ENCODE data around the gene ARID2. TPM values are rescaled to one million over a fixed set of nuclear protein-coding genes. Genes with fewer than 3 reads are reported as not detected.

ARID2 gene
- total and polyA plus RNA-seq, 2 donors (not counting 1 experiment from before 2014, with no cell fraction given) = 5.0 to 49.2 TPM

DNA sequence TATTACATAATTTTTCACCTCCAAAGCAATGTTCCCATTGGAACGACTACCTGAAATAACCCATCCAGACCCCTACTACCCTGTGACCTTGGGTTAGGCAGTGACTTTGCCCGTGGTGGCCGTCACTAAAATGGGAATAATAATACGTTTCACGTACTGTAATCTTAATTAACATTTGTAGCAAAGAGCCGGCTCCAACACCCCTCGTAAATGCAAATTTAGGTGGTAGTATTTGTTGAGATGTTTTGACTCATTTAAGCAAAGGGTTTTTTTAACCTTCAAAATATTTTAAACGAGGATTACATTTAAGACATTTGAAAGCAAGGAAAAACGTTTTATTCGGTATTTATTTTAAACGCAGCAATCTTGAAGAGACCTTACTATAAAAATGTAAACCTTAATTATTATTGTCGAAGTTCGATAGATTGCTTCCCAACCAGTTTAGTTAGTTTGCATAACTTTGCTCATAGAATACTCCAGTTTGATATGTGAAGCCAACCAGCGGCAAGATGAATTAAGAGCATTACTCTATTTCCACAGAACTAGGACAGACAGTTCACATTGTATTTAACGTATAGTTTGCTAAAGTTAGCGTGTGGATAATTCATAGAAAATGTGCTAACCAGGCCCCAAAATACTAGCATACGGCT is 1.4 kb upstream of the ARID2 start:
- H3K36me3 ChIP-seq (replicated peaks in 1 of 2; ENCODE audit: control extremely low read depth in 1 of 2, control insufficient read depth in 1 of 2, extremely low read depth in 1 of 2, insufficient read depth in 2 of 2, low read length in 1 of 2) = no peaks in the 10 kb centered on the region
- H3K9me3 ChIP-seq (ENCODE audit: control extremely low read depth in 1 of 3, control insufficient read depth in 2 of 3, insufficient read depth in 1 of 3, low read length in 2 of 3) = no peaks in the 10 kb centered on the region
- ChIA-PET CTCF (interaction anchor here (0.6 to 12.6 kb wide), 8 partner anchors 15 to 264 kb away, joined by 3 to 151 read pairs (median 5); partner anchors contain the start of gene SCAF11), POLR2A (interaction anchor here (0.6 to 2.1 kb wide), 9 partner anchors 9 to 511 kb away, joined by 3 to 9 read pairs (median 4); partner anchors contain the start of gene SCAF11)
- Mint-ChIP-seq H3K27me3 (no peaks in the 10 kb centered on the region), H3K4me3 (peak overlapping the region; percentile 100), H3K9me3 (ENCODE audit: insufficient read depth) (no peaks in the 10 kb centered on the region), H3K4me1 (peaks cover 34% of the 10 kb centered on the region), H3K27ac (peak overlapping the region; percentile 99)
- peak overlapping the region; percentile 96 for H3K4me2 ChIP-seq (replicated peaks; ENCODE audit: low read depth, low read length, poor library complexity, severe bottlenecking)
- H3K27ac ChIP-seq (ENCODE audit: low read length in 2 of 2) = peak overlapping the region; percentile 98 to 99
- no peak for ATAC-seq (ENCODE audit: low read depth)
- intact Hi-C loops (cut with micrococcal nuclease) = loop anchor here (1.0 to 5.0 kb wide), 6 partner anchors 57 to 1977 kb away; partner anchors contain the start of genes ANO6, SCAF11 and SLC38A2
- peaks cover 48% of the 10 kb centered on the region for H3K79me2 ChIP-seq (ENCODE audit: control insufficient read depth, insufficient read depth, low read length)
- peak overlapping the region; percentile 98 for H2AFZ ChIP-seq (ENCODE audit: insufficient read depth, low read depth, low read length, poor library complexity, severe bottlenecking)
- H3K27me3 ChIP-seq (replicated peaks in 1 of 4; ENCODE audit: control extremely low read depth in 1 of 4, control insufficient read depth in 3 of 4, insufficient read depth in 4 of 4, low read length in 3 of 4) = no peaks in the 10 kb centered on the region
- TF ChIP-seq EZH2 (IDR thresholded peaks at IDR 0.05; ENCODE audit: borderline replicate concordance, insufficient read depth, low read depth, low read length, poor library complexity, severe bottlenecking) = no peak
- TF ChIP-seq, protein P1, sequence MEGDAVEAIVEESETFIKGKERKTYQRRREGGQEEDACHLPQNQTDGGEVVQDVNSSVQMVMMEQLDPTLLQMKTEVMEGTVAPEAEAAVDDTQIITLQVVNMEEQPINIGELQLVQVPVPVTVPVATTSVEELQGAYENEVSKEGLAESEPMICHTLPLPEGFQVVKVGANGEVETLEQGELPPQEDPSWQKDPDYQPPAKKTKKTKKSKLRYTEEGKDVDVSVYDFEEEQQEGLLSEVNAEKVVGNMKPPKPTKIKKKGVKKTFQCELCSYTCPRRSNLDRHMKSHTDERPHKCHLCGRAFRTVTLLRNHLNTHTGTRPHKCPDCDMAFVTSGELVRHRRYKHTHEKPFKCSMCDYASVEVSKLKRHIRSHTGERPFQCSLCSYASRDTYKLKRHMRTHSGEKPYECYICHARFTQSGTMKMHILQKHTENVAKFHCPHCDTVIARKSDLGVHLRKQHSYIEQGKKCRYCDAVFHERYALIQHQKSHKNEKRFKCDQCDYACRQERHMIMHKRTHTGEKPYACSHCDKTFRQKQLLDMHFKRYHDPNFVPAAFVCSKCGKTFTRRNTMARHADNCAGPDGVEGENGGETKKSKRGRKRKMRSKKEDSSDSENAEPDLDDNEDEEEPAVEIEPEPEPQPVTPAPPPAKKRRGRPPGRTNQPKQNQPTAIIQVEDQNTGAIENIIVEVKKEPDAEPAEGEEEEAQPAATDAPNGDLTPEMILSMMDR (IDR thresholded peaks at IDR 0.05) = no peak
- peaks cover 6% of the 10 kb centered on the region for H4K20me1 ChIP-seq (ENCODE audit: control insufficient read depth, insufficient read depth, low read length, poor library complexity, severe bottlenecking)
- peak overlapping the region; percentile 99 for H3K9ac ChIP-seq (ENCODE audit: low read length)
- DNase-seq = no peak
- WGBS (ENCODE audit: insufficient coverage) = no CpG with 5 or more reads among the region's 17 CpGs
- peak overlapping the region; percentile 87 to 98 (median 95) for H3K4me3 ChIP-seq (ENCODE audit: control extremely low read depth in 1 of 5, extremely low read depth in 1 of 5, insufficient read depth in 1 of 5, low read depth in 2 of 5, low read length in 4 of 5)
- H3K4me1 ChIP-seq (ENCODE audit: control insufficient read depth in 2 of 2, insufficient read depth in 2 of 2, low read length in 2 of 2) = peaks cover 16 to 41% of the 10 kb centered on the region in 2 donors

Measured in B cell (primary cell).